ENCODE measurements around the gene DES.

Gene DES

DNA sequence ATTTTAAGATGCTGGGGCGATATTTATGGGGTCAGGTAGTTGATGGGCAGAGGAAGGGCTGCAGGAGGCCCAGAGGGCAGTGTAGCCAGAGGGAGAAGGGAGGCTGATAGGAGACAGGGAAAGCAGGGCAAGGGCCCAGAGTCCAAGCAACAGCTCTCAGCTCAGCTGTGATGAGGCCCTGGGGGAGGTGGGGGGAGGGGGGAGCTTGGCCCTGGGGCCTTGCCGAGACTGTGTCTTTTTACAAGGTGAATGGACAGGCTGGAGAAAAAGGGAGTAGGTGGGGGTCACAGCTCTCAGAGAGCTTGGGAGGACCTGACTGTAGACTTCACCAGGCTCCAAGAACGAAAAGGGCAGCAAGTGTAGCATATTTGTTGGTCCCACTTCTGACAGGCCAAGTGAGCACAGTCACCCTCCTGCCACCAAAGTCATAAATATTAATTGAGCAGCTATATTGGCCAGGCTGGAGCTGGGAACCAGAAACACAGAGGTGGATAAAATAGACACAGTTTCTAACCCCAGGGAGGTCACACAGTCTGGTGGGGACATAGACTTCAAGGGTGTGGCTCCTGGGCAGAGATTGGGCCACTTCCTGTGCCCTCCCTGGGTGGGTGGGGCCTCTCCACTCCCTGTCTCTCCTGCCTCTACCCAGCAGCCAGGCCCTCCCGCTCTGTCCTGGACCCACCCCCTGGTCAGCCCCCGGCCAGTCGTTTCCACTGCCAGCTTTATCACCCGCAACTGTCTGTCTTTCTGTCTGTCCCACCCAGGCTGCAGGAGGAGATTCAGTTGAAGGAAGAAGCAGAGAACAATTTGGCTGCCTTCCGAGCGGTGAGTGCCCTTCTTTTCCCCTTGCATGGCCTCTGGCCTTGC is 1.4 kb downstream of the DES start:
- no peak for DNase-seq (ENCODE audit: extremely low read depth, low read depth)
- H3K4me3 ChIP-seq (replicated peaks; ENCODE audit: low read depth, low read length) = no peak overlapping the region
- TF ChIP-seq, protein P1, sequence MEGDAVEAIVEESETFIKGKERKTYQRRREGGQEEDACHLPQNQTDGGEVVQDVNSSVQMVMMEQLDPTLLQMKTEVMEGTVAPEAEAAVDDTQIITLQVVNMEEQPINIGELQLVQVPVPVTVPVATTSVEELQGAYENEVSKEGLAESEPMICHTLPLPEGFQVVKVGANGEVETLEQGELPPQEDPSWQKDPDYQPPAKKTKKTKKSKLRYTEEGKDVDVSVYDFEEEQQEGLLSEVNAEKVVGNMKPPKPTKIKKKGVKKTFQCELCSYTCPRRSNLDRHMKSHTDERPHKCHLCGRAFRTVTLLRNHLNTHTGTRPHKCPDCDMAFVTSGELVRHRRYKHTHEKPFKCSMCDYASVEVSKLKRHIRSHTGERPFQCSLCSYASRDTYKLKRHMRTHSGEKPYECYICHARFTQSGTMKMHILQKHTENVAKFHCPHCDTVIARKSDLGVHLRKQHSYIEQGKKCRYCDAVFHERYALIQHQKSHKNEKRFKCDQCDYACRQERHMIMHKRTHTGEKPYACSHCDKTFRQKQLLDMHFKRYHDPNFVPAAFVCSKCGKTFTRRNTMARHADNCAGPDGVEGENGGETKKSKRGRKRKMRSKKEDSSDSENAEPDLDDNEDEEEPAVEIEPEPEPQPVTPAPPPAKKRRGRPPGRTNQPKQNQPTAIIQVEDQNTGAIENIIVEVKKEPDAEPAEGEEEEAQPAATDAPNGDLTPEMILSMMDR (IDR thresholded peaks at IDR 0.05; ENCODE audit: low read depth, low read length, missing control alignments) = no peak

DNA sequence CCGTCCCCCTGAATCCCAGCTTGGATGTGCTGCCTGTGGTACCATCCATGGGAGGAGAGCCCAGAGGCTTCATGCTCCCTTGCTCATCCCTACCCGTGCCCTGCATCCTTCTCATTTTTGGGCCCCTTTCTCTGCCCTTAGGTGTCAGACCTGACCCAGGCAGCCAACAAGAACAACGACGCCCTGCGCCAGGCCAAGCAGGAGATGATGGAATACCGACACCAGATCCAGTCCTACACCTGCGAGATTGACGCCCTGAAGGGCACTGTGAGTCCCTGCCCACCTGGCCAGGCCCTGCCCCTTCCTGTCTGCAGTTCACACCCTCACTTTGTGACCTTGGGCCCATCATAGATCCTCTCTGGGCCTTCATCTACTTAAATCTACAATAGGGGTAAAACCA is 2.5 kb downstream of the DES start:
- TF ChIP-seq, protein P1 (IDR thresholded peaks at IDR 0.05; ENCODE audit: low read depth, low read length, missing control alignments) = no peak
- H3K4me3 ChIP-seq (replicated peaks; ENCODE audit: low read depth, low read length) = no peak overlapping the region
- DNase-seq (ENCODE audit: extremely low read depth, low read depth) = no peak

DNA sequence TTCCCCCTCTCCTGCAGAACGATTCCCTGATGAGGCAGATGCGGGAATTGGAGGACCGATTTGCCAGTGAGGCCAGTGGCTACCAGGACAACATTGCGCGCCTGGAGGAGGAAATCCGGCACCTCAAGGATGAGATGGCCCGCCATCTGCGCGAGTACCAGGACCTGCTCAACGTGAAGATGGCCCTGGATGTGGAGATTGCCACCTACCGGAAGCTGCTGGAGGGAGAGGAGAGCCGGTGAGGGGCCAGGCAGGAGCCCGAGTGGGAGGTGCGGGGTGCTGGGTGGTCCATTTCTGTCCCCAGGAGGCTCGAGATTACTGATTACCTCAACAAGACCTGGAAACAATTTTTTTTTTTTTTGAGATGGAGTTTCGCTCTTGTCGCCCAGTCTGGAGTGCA is 3.1 kb downstream of the DES start:
- H3K4me3 ChIP-seq (replicated peaks; ENCODE audit: low read depth, low read length) = no peak overlapping the region
- DNase-seq (ENCODE audit: extremely low read depth, low read depth) = no peak
- TF ChIP-seq, protein P1 (IDR thresholded peaks at IDR 0.05; ENCODE audit: low read depth, low read length, missing control alignments) = no peak

DNA sequence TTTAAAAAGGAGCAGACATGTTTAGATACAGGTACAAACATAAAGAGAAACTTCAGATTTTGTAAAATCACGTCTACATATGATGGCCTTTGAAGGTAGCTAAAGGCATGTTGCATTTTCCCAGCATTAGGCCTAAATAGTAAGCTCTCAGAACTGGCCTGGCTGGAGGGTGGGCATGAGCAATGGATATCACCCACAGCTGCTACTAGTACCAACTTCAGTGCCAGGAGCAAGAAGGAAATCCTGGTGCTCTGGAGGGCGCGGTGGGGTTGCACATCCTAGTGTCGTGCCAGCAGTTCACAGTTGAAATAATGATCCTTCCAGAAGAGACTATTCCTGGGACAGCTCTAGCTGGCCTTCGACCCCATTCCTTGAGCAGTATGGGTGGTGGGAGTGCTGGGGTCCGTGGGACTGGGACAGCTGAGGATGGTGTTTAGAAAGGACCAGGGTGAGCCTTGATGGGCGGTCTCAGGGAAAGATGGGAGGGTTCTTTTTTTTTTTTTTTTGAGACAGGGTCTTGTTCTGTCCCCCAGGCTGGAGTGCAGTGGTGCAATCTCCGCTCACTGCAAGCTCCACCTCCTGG is 4.9 kb downstream of the DES start:
- H3K4me3 ChIP-seq (replicated peaks; ENCODE audit: low read depth, low read length) = no peak overlapping the region
- no peak for DNase-seq (ENCODE audit: extremely low read depth, low read depth)
- TF ChIP-seq, protein P1 (IDR thresholded peaks at IDR 0.05; ENCODE audit: low read depth, low read length, missing control alignments) = no peak

DNA sequence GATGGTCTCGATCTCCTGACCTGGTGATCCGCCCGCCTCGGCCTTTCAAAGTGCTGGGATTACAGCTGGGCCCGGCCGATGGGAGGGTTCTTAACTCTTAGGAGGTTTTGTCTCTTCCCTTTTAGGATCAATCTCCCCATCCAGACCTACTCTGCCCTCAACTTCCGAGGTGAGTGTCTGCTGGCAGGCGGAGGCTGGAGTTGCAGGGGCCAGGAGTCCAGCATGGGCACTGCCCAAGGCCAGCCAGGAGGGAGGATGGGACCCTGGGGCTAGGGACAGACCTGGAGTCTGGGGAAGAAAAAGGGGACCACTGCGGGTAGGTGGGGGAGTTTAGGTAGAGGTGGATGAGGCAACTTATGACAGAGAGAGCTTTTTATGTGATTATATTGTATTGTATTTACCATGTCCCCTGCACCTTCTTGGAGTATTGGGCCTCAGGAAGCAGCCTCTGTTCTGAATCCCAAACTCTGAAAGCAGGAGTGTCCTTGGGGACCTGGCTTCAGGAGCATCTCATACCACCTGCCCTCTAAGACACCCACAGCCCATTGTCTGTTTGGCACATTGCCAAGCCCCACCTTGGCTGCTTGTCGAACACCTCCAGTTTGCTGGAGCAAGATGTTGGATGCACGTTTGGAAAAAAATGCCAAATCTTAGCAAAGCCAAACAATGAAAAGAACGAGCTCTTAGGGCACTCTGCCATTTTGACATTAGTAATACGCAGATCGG is 5.6 kb downstream of the DES start:
- TF ChIP-seq, protein P1 (IDR thresholded peaks at IDR 0.05; ENCODE audit: low read depth, low read length, missing control alignments) = no peak
- no peak overlapping the region for H3K4me3 ChIP-seq (replicated peaks; ENCODE audit: low read depth, low read length)
- DNase-seq (ENCODE audit: extremely low read depth, low read depth) = no peak

DNA sequence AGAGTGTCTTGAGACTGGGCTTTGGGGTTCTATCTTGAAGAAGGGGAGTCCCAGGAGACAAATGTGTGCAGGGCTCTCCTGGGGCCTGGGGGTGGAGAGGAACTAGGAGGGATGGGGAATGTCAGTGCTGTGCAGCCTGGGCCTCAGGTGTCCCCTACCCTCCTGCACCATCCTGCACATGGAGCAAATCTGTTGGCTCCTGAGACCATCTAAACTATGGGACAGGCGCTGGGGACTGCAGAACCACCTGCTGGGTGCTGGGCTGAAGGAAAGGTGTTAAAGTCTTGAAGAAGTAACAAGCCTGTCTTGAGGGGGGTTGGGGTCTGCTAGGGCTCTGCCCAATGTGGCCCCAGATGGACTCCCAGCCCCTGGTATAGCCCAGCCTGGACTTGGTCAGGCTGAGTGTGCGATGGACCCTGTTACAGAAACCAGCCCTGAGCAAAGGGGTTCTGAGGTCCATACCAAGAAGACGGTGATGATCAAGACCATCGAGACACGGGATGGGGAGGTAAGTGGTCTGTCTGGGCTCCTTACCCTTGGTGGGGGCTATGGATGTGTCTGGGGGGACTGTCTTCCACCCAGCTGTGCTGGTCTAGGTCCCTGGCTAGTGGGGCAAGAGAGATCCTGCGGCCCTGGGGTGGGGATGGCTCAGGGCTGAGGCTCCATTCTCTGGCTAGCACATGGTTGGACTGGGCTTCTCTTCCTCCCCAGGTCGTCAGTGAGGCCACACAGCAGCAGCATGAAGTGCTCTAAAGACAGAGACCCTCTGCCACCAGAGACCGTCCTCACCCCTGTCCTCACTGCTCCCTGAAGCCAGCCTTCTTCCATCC is 7.3 kb downstream of the DES start:
- no peak for DNase-seq (ENCODE audit: extremely low read depth, low read depth)
- TF ChIP-seq, protein P1 (IDR thresholded peaks at IDR 0.05; ENCODE audit: low read depth, low read length, missing control alignments) = no peak
- no peak overlapping the region for H3K4me3 ChIP-seq (replicated peaks; ENCODE audit: low read depth, low read length)

All from HFF-Myc (cell line).